Endometrial microvascular endothelial cells (primary cell): ENCODE measurements around the gene UNC93A. TPM values are rescaled to one million over a fixed set of nuclear protein-coding genes. Genes with fewer than 3 reads are reported as not detected.

ENCODE experiments used
- in situ Hi-C: cut with HindIII; loops from 2 replicates; pipeline ENCODE4 v1.10.0; 2017; ENCODE audit warnings: low sequenced_read_pairs, low pct_unique_long_range_greater_than_20kb; ENCODE audit errors: inconsistent ontology term
- total RNA-seq: library from RNA; depleted of rRNA; stranded (reverse); fragments of >200 nt; gene quantifications from one replicate; pipeline ENCODE4 v1.2.3, GENCODE V29; 2015; ENCODE audit errors: inconsistent ontology term

The UNC93A gene
- total RNA-seq, 1 donor from 2014 or later: not detected

DNA sequence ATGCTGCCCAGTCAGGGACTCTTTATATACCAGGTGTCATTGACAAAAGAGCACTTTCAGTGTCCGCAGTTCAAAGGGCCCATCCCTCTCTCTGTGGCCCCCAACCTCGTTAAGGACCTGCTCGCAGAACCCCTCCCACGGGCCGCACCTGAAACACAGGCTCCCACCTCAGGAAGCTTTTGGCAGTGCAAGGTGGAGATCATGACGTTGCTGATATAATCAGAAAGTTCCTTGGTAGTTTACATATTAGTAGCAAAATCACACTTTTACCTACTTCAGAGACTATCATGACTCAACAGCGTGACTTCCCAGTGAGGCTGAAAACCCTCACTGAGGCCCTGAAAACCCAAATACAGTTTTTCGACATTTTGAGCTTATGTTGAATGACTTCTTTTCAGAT, 37.9 kb downstream of the UNC93A start:
- in situ Hi-C loops: no loop called here

DNA sequence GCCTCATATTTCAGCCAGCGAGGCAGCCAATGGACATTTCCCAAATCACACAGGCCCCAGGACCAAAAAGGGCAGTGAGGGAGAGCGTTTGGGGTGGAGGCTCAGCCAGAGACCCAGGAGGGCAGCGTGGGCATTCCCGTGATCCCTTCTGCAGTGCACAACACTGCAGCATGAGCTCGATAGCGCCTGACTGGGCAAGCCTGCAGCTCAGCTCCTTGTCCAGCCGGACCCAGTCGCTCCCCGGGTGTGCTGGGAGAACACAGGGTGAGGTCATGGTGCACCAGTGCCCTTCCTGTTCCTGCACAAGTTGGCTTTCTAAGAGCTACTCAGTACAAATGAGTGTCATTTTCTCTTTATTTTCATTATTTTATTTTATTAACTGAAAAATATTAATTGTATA, 39.6 kb downstream of the UNC93A start:
- in situ Hi-C loops: no loop called here

DNA sequence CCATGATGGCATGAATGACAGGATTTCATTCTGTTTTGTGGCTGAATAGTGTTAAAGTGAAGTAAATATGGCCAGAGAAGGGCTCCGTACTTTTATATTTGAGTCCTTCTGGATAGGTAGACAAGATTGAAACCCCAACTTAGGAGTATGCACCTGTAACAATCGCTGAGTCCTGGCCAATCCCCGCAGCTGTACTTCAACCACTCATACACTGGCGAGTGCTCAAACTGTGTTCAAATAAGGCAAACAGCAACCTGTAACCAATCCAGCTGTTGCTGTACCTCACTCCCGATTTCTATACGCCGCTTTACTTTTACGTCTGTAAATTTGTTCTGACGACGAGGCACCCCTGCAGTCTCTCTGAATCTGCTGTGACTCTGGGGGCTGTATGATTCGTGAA, 40.5 kb downstream of the UNC93A start:
- in situ Hi-C loops: no loop called here

DNA sequence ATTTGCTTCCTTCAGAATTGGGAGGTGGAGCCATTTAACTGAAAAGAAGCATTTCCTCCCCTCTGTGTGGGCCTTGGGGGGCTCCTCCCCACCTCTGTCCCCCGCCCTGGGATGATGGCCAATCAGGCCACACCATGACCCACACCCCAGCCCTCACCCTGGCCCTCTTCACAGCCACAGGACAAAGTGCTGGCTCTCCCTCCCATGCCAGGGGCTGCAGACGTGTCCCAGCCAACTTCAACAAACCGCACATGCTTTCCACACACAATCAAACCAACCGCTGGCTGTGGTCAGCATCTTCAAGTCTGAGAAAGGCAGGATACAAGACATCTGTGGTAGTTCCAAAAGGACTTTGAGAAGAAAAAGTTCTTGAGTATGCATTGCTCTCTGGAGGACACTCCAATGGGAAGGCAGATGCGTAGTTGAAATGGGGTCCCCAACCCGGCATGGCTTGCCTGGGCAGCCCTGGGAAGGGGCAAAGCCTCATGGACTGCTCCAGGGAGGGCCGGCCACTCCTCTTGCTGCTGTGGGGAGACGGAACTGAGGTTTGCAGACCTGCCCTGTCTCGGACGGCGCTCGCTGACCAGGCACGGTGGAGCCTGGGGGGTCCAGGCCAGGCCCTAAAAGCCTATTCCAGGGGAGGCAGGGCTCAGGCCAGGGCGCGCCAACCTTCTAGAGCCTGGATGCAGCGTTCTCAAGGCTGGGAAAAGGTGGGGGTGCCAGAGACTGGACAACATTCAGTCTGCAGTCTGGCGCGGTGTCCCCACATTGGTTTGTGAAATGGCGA, 45.9 kb downstream of the UNC93A start:
- in situ Hi-C loops: no loop called here

DNA sequence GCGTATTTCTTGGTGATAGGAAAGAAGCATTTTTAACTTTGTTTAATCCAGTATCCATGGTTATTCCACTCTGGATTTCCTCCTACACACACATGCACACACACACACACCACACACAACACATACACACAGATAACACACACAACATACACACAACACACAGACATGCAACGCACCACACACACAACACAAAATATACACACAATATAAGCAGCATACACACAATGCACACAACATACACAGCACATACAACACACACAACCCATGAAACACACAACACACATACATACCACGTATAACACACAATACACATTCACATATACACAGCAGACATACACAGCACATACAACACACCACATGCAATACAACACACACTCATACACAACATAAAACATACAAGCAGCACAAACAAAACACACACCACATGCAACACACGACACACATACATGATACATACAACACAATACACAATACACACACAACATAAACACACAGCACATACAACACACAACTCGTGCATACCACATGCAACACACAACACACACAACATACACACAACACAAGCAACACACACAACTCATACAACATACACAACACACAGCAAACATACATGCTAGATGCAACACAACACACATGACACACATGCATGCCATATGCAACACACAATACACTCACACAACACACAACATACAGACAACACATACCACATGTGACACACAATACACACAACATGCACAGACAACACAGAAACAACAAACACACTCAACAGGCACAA, 46.7 kb downstream of the UNC93A start:
- in situ Hi-C loops: no loop called here

DNA sequence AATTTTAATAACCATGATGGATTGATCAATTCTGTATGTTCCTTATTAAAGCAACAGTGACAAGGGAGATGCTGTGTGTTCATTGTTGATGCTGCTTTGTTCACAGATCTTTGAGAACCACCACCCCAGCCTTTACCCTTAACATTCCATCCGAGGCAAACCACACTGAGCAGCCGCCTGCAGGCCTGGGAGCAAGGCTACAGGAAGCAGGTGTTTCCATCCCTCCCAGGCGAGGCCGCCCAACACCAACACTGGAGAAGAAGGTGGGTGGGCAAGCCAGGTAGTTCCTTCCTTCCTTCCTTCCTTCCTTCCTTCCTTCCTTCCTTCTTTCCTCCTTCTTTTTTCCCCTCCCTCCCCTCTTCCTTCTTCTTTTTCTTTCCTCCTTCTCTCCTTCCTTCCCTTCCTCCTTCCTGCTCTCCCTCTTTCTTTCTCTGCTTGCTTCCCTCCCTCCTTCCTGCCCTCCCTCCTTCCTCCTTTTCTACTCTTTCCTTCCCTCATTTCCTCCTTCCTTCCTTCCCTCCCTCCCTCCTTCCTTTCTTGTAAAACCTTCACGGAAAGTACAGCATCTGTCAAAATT, 47.5 kb downstream of the UNC93A start:
- in situ Hi-C loops: no loop called here

DNA sequence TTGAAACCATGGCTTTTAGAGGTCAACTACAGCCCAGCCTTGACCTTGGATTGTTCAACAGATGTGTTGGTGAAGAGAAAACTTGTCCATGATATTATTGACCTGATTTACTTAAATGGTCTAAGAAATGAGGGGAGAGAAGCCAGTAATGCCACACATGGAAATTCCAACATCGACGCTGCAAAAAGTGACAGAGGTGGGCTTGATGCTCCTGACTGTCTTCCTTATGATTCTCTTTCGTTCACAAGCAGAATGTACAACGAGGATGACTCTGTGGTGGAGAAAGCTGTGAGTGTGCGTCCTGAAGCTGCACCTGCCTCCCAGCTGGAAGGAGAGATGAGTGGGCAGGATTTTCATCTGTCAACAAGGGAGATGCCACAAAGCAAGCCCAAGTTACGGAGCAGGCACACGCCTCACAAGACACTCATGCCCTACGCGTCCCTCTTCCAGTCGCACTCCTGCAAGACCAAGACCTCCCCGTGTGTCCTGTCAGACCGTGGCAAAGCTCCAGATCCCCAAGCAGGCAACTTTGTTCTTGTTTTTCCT, 50.0 kb downstream of the UNC93A start:
- in situ Hi-C loops: no loop called here

DNA sequence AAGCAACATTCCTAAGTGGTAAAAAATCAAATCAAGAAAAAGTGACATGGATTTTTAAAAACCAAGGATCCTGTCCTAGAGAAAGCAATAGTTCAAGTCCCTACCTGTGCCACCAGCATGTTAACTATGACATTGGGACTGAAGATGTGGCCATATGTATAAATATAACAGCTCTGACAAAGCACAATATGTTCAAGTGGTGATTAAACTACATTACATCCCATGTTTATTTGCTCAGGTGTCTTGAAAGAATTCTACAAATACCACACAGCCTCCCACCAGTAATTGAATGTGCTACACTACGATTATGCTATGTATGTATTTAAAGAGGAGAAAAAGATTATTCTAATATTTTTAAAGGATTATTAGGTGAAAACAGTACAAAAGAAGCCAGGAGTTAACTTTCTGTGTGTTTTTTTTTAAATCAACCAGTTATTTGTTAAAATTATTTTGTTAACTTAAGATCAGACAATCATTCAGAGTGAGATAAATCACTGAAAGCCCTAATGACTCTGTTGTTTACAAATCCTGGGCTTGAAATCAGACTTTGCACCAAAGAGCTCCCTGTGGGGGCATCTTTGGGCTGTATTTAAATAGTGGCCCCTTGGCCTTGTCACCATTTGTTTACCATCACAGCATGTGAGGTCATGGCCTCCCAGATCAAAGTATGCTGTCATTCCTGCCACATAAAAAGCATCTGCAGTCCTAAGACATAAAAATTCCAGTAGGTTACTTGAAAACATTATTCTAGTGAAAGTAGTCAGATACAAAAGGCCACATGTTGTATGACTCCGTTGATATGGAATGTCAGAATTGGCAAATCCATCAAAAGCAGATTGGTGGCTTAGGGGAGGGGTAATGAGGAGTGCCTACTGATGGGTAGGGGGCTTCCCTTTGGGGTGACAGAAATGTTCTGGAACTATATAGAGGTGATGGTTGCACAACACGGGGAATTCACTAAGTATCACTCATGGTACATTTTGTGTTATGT, 50.8 kb downstream of the UNC93A start:
- in situ Hi-C loops: no loop called here

DNA sequence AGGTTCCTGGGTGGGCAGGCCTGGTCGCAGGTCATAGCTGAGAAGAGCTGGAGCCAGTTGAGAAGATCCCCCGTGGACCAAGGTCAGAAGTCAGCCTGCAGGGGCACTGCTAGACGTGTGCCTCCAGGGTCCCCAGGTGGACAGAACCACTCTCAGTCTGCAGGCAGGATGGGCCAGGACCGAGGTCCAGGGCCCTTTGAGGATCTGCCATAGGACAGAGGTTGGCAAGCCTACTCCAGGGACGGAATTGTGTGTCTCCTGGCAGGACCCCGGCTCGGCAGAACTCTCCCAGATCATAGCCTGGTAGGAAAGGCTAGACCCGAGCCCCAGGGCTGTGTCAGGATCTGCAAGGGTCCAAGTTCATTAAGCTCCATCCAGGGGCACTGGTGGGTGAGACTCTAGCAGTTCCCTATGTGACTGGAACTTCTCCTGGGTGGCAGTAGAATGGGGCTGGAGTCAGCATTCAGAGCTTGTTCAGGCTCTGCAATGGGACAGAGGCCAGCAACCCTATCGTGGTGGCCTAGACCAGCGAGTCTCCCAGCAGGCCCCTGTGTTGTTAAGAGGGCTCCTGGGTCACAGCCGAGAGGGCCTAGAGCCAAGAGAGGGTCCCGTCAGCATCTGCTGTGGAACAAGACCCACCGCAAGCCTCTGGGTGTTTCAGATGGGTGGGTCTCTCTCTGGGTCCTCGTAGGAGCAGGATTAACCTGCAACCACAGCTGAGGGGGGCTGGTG, 51.9 kb downstream of the UNC93A start:
- in situ Hi-C loops: no loop called here

DNA sequence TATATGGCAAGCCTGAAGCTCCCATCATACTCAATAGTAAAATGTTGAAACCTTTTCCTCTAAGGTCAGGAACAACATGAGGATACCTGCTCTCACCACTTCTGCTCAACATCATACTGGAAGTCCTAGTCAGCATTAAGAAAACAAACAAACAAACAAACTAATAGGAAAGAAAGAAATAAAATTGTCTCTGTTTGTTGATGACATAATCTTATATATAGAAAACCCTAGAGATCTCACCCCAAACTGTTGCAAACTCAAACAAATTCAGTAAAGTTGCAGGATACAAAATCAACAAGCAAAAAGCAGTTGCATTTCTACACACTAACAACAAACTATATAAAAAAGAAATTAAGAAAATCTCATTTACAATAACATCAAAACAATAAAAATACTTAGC, 54.2 kb downstream of the UNC93A start:
- in situ Hi-C loops: no loop called here

DNA sequence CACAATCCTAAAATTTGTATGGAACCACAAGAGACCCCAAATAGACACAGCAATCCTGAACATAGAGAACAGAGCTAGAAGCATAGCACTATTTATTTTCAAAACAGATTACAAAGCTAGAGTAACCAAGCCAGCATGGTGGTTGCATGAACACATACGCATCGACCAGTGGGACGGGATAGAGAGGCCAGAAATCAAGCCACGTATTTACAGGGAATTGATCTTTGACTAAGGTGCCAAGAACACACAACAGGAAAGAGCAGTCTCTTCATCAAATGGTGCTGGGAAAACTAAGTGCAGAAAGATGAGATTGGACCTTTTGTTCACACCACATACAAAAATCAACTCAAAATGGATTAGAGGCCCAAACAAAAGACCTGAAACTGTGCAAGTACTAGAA, 54.8 kb downstream of the UNC93A start:
- in situ Hi-C loops: no loop called here

DNA sequence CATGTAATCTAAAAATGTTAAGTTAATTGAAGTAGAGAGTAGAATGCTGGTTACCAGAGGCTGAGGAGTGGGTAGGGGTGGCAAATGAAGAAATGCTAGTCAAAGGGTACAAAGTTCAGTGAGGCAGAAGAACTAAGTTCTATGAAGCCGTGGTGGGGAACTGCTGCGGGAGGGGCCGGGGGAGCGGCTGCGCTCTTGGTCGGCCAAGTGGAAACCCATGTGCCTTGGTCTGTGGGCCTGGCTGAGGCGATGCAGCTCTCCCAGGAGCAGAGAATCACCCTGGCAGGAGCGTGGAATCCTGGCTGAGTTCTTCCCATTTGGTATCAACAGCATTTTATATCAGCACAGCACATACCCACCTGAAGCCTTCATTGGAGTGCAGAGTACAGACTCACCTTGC, 56.1 kb downstream of the UNC93A start:
- in situ Hi-C loops: no loop called here

DNA sequence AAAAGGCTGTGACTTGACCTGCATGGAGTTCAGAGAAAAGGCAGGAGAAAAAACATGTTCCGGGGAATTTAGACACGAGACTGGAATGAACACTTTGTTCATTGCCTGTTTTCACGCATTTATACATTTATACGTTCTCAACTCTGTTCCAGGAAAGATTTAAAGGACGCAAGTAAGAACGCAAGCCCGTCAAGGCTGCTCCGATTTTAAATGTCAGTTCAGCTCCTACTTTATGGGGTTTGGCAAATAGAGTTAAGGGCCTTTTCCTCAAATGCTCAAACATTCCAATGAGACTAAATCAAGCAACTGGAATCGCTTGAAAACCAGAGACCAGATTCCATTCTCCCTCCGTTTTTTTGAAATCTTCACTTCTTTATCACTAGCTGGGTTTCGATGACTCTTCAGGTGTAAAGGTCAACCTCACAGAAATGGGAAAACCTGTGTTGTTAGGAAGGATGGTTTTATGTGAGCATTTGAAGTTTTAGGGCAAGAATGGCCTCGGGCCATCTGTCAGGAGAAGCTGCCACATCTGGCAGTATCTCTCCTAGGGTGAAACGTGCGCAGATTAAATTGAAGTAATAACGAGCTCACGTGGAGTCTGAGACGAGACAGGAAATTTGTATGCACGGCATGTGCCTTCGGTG, 58.6 kb downstream of the UNC93A start:
- in situ Hi-C loops: no loop called here

DNA sequence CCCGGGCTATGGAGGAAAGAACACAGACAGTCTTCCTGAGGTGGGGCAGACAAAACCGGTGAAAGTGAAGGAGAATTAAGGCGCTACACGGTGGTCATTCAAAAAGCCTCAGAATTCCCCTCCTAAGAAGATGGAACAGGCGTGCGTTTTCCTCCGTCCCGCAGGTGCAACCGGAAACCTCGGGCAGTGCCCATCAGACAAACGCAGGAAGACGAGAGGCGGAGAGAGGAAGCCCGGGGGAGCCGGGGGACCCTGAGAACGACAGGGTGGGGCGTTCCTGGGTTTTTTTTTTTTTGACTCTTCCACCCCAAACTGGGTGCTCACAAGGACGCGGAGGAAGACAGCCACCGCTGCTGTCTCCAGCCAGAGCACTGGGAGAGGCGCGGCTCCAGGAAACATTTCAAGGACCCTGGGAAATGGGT, 59.2 kb downstream of the UNC93A start:
- in situ Hi-C loops: no loop called here

DNA sequence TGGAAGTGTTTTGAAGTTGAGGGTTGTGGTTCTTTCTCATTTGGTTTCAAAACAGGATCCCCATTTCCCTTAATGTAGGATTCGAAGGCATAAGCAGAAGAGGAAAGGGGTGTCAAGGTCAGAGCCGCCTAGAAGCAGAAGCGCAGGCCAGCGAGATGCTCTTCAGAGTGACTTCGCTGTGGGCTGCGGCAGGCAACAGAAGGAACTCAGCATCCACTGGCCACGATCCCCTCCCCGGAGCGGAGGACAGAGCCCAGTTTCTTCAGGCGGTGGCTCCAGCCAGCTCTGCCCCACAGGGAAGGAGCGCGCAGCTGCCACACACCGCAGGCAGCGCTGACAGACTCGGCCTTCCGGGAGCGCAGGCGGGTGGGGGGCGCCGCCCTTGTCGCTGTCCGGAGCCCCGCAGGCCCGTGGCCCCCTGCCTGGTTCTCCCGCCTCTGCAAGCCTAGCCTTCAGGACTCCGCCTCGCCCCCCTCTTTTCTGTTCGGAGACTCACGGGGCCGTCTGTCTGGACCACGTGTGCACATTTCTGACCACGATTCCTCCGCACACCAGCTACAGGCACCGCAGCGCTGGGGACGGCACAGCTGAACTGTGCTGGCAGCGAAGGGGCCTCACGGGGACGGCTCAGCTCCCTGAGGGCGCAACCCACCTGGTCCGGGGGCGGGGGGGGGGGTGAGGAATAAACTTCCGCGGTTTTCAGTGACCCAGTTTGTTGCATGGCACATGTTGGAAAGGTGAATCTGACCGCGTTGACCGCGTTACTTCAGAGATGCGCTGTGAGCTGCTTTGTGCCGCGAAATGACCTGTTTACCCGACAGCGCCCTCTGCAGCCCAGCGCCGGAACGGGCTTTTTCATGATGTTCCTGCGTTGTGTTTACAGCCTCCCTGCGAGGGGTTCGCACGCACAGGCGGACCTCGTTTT, 59.9 kb downstream of the UNC93A start:
- in situ Hi-C loops: no loop called here

DNA sequence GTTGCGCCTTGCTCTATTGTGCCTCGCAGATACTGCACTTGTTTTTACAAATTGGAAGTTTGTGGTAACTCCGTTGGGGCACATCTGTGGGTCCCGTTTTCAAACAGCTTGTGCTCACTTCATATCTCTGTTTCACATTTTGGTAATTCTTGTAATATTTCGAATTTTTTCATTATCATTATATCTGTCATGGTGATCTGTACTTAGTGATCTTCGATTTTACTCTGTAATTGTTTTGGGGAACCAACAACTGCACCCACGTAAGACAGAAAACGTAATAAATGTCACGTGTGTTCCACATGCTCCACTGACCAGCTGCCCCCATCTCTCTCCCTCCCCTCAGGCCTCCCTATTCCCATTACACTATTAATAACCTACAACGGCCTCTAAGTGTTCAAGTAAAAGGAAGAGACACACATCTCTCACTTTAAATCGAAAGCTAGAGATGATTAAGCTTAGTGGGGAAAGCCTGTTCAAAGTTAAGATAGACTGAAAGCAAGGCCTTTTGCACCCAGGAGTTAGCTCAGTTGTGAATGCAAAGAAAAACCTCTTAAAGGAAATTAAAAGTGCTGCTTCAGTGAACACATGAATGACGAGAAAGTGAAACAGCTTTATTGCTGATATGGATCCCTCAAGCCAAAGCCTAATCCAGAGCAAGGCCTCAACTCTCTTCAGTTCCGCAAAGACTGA, 60.7 kb downstream of the UNC93A start:
- in situ Hi-C loops: no loop called here
